HUES48 (cell line): ENCODE measurements around the gene NTM.

Experiments
- H3K27ac ChIP-seq: one replicate; pipeline ENCODE4 v1.7.0; 2013; ENCODE audit warnings: low read depth, low read length, inconsistent platforms
- H3K27me3 ChIP-seq: 2 replicates; pipeline ENCODE4 v1.6.1; 2013; ENCODE audit warnings: mild to moderate bottlenecking, low read length; ENCODE audit not compliant: control insufficient read depth, insufficient read depth
- H3K36me3 ChIP-seq: 2 replicates; pipeline ENCODE4 v1.6.1; 2013; ENCODE audit warnings: low read length; ENCODE audit not compliant: control insufficient read depth, insufficient read depth
- H3K4me1 ChIP-seq: 2 replicates; pipeline ENCODE4 v1.6.1; 2013; ENCODE audit warnings: mild to moderate bottlenecking, low read length; ENCODE audit not compliant: control insufficient read depth, insufficient read depth
- H3K4me3 ChIP-seq: 2 replicates; pipeline ENCODE4 v1.5.1; 2013; ENCODE audit warnings: mild to moderate bottlenecking, low read depth, low read length
- H3K9ac ChIP-seq: 2 replicates; pipeline ENCODE4 v1.6.1; 2013; ENCODE audit warnings: mild to moderate bottlenecking, low read depth, low read length, moderate library complexity
- H3K9me3 ChIP-seq: 2 replicates; pipeline ENCODE4 v1.6.1; 2013; ENCODE audit warnings: low read length; ENCODE audit not compliant: control insufficient read depth, insufficient read depth

Gene NTM

DNA sequence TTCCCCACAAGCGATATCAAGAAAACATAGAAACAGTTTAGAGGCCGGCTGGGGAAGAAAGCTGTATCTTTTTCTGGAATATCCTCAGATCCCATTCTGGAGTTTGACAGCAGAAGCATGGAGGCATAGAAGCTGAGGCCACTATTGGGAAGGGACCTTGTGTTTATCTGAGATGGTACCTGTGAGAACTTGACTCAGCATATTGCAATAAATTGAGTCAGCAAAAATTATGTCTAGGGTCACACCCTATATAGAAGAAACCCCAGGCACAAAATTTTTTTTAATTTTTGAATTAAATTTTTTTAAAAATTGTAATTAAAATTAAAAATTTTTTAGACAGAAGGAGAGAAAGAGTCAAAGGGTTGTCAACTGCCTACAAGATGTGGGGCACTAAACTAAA is 178.7 kb downstream of the NTM start:
- Histone ChIP-seq H3K27me3 (no peaks in the 10 kb centered on the region), H3K9me3 (no peaks in the 10 kb centered on the region), H3K27ac (no peak overlapping the region), H3K36me3 (no peaks in the 10 kb centered on the region), H3K4me3 (no peak overlapping the region), H3K9ac (no peak overlapping the region), H3K4me1 (peaks cover 13% of the 10 kb centered on the region)

DNA sequence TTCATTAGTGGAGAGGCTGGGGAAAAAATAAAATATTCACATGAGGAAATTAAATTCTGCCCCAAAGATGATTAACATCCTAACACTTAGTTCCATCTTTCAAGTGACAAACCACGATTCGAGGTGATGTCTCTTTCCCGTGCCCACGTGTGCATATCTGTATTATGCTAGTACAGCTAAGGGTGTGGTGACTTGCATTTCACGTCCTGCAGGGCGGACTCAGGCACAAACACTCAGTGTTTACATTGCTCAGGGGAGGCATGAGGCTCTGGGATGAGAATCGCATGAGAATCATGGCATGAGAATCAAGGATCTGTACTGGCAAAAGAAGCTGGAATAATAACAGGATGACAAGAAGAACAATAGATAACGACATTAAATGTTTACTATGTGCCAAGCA is 179.4 kb downstream of the NTM start:
- Histone ChIP-seq H3K36me3 (no peaks in the 10 kb centered on the region), H3K4me3 (no peak overlapping the region), H3K9ac (no peak overlapping the region), H3K27ac (no peak overlapping the region), H3K9me3 (no peaks in the 10 kb centered on the region), H3K27me3 (no peaks in the 10 kb centered on the region), H3K4me1 (peaks cover 13% of the 10 kb centered on the region)

GRCh38 chr11:131560287-131560686 is 189.9 kb downstream of the NTM start:
- Histone ChIP-seq H3K36me3 (no peaks in the 10 kb centered on the region), H3K4me3 (no peak overlapping the region), H3K4me1 (peaks cover 13% of the 10 kb centered on the region), H3K27me3 (no peaks in the 10 kb centered on the region), H3K27ac (no peak overlapping the region), H3K9me3 (no peaks in the 10 kb centered on the region), H3K9ac (no peak overlapping the region)

DNA sequence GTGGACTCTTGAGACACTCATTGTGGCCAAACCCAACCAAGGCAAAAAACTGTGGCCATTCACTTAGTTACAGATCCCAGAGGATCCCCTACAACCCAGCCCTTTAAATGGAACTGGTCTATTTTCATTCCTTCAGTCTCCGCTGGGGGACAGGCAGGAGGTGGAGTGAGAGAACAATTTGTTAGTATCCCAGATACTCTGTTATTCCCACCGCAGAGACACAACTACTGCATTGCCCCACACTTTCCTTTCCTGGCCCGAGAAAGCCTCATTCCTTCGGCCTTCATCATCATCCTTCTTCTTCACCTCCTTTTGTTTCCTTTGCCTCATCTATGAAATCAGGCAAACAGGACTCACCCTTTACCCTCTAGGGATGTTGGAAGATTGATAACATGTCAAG is 191.1 kb downstream of the NTM start:
- Histone ChIP-seq H3K27me3 (no peaks in the 10 kb centered on the region), H3K36me3 (no peaks in the 10 kb centered on the region), H3K9ac (no peak overlapping the region), H3K27ac (no peak overlapping the region), H3K4me3 (no peak overlapping the region), H3K9me3 (no peaks in the 10 kb centered on the region), H3K4me1 (peaks cover 13% of the 10 kb centered on the region)

DNA sequence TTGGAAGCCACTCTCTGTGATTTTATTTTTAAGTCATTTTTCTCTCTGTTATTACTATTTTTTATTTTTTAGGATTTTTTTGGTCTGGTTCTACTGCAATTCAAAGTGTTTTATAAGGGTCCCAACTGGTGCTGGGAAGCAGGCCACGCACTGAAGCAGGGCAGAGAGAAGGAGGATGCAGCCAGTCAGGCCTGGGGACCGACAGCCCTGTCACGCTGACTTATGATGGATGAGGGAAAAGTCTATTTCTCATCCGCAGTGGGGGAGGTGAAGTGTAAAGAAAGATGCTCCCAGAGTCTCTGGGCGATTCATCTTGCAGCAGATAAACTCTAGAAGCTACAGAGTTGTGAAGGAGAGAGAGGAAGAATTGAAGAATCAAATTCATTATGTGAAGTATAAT is 191.6 kb downstream of the NTM start:
- Histone ChIP-seq H3K36me3 (no peaks in the 10 kb centered on the region), H3K9ac (no peak overlapping the region), H3K4me1 (peaks cover 13% of the 10 kb centered on the region)

GRCh38 chr11:131568318-131568717 is 197.9 kb downstream of the NTM start:
- Histone ChIP-seq H3K4me1 (no peaks in the 10 kb centered on the region), H3K9ac (no peak overlapping the region), H3K36me3 (no peaks in the 10 kb centered on the region), H3K27ac (no peak overlapping the region), H3K27me3 (no peaks in the 10 kb centered on the region; the same call in 1 of the 2 replicates), H3K9me3 (no peaks in the 10 kb centered on the region), H3K4me3 (no peak overlapping the region)

More for the DNA sequence above, 191.6 kb downstream of the NTM start:
- Histone ChIP-seq H3K27ac (no peak overlapping the region), H3K4me3 (no peak overlapping the region), H3K27me3 (no peaks in the 10 kb centered on the region), H3K9me3 (no peaks in the 10 kb centered on the region)

GRCh38 chr11:131571571-131571970 is 201.2 kb downstream of the NTM start:
- H3K36me3 ChIP-seq, result no peaks in the 10 kb centered on the region
- H3K4me1 ChIP-seq, result no peaks in the 10 kb centered on the region
- no peak overlapping the region for H3K9ac ChIP-seq
- no peak overlapping the region for H3K4me3 ChIP-seq
- H3K27me3 ChIP-seq, result no peaks in the 10 kb centered on the region; the same call in 1 of the 2 replicates
- no peaks in the 10 kb centered on the region for H3K9me3 ChIP-seq
- H3K27ac ChIP-seq, result no peak overlapping the region

DNA sequence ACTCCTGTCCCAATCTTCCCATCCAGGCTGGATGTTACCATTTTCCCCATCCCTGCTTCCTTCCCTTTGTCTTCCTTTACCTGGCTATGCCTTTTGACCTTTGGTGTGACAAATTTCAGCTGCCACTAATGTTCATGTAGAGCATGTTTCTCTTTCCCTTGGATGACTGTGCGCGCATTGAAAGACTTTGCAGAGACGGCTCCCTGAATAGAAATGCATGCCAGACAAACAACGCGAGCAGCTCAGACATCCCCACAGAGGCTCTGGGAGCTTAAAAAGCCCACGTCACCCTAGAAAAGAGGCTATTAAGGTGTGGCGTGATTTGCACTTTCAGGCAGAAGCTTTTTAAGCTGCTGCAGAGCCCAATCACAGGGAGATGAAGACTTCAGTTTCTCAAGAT is 202.0 kb downstream of the NTM start:
- H3K9me3 ChIP-seq, result no peaks in the 10 kb centered on the region
- no peaks in the 10 kb centered on the region for H3K4me1 ChIP-seq
- no peaks in the 10 kb centered on the region; the same call in 1 of the 2 replicates for H3K27me3 ChIP-seq
- H3K36me3 ChIP-seq, result no peaks in the 10 kb centered on the region
- H3K4me3 ChIP-seq, result no peak overlapping the region
- H3K27ac ChIP-seq, result no peak overlapping the region
- no peak overlapping the region for H3K9ac ChIP-seq

DNA sequence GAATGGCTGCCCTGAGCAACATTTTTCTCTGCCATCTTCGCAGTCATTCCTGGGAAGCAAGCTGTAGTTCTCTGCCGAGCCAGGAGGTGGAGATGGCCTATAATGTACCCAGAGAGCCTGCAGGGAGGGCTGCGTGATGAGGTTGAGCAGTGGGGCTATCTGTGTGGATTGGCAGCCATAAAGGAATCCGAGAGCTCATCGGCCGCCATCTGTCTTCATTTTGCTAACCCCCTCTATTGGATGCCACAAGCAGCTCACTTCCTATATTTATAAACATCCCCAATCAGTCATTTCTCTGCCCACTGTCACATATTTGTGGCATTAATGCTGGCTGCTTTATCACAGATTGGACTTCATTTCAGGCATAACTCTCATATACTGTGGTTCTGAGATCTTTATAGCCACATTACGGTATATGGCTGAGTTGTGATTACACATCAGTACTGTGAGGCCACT is 209.5 kb downstream of the NTM start:
- no peak overlapping the region for H3K9ac ChIP-seq
- H3K4me1 ChIP-seq, result peaks cover 3% of the 10 kb centered on the region; the same call in 1 of the 2 replicates
- H3K4me3 ChIP-seq, result no peak overlapping the region
- H3K9me3 ChIP-seq, result no peaks in the 10 kb centered on the region
- H3K27ac ChIP-seq, result no peak overlapping the region
- no peaks in the 10 kb centered on the region for H3K27me3 ChIP-seq
- H3K36me3 ChIP-seq, result no peaks in the 10 kb centered on the region

DNA sequence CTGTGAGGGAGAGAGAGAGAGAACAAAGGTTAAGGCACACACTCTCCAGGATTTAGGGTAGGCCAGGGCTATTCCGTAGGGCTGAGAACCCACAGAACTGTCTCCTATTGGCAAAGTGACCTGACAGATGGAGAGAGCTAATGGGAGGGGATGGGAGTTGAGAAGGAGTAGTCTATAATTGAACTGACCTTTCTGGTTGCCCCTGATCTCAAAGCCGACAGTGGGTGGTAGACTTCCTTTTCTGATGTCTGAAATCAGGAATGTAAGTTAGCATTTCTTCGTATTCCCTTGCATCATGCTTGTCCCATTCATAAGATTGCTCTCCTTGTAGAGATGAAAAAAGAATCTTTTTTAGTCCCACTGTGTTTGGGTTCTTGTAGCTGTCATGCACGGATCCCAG is 210.1 kb downstream of the NTM start:
- H3K36me3 ChIP-seq, result no peaks in the 10 kb centered on the region
- H3K4me1 ChIP-seq, result peaks cover 7% of the 10 kb centered on the region; the same call in 1 of the 2 replicates
- H3K27ac ChIP-seq, result no peak overlapping the region
- no peaks in the 10 kb centered on the region for H3K9me3 ChIP-seq
- H3K27me3 ChIP-seq, result no peaks in the 10 kb centered on the region
- no peak overlapping the region for H3K4me3 ChIP-seq
- no peak overlapping the region for H3K9ac ChIP-seq

- Histone ChIP-seq H3K4me3 (no peak overlapping the region), H3K9ac (no peak overlapping the region), H3K27me3 (no peaks in the 10 kb centered on the region), H3K27ac (no peak overlapping the region), H3K36me3 (no peaks in the 10 kb centered on the region), H3K4me1 (peaks cover 11% of the 10 kb centered on the region; the same call in 1 of the 2 replicates), H3K9me3 (no peaks in the 10 kb centered on the region)
Measured at GRCh38 chr11:131581046-131581445, 210.6 kb downstream of the NTM start.
